ENCODE results near the gene SDF4.

The SDF4 gene

GRCh38 chr1:1191734-1192133 is 40.1 kb downstream of the SDF4 start:
- no peaks in the 10 kb centered on the region for H3K27me3 ChIP-seq (ENCODE audit: low read length)
- H4K20me1 ChIP-seq (ENCODE audit: low read depth, low read length), result no peaks in the 10 kb centered on the region
- H3F3A ChIP-seq (ENCODE audit: insufficient read depth), result no peaks in the 10 kb centered on the region
- TF ChIP-seq EZH2phosphoT487 (conservative IDR thresholded peaks at IDR 0.05; ENCODE audit: low read length) (no peak), CTCF (IDR thresholded peaks at IDR 0.05; ENCODE audit: insufficient read depth, low read length, poor library complexity, severe bottlenecking) (no peak)
- no peaks in the 10 kb centered on the region for H3K9me3 ChIP-seq (ENCODE audit: insufficient read depth, low read length)
- H3K4me3 ChIP-seq (ENCODE audit: insufficient read depth, low read length, poor library complexity, severe bottlenecking), result no peak overlapping the region
- no peak overlapping the region for H2AFZ ChIP-seq (ENCODE audit: low read depth, low read length, severe bottlenecking)
- no peak overlapping the region for H3K27ac ChIP-seq (ENCODE audit: low read depth, low read length)
- no peaks in the 10 kb centered on the region for H3K79me2 ChIP-seq (ENCODE audit: insufficient read depth, low read length)
- no peak overlapping the region for H3K9ac ChIP-seq (ENCODE audit: low read length)
- H3K36me3 ChIP-seq (ENCODE audit: low read length), result no peaks in the 10 kb centered on the region
- no peaks in the 10 kb centered on the region for H3K9me2 ChIP-seq (replicated peaks; ENCODE audit: insufficient read depth, low read length)
- no peak overlapping the region for H3K4me2 ChIP-seq (ENCODE audit: low read depth, low read length, poor library complexity, severe bottlenecking)

GRCh38 chr1:1189111-1189510 is 42.7 kb downstream of the SDF4 start:
- no peak overlapping the region for H2AFZ ChIP-seq (ENCODE audit: low read depth, low read length, severe bottlenecking)
- H4K20me1 ChIP-seq (ENCODE audit: low read depth, low read length), result no peaks in the 10 kb centered on the region
- TF ChIP-seq EZH2phosphoT487 (conservative IDR thresholded peaks at IDR 0.05; ENCODE audit: low read length) (no peak), CTCF (IDR thresholded peaks at IDR 0.05; ENCODE audit: insufficient read depth, low read length, poor library complexity, severe bottlenecking) (no peak)
- no peaks in the 10 kb centered on the region for H3F3A ChIP-seq (ENCODE audit: insufficient read depth)
- no peaks in the 10 kb centered on the region for H3K9me3 ChIP-seq (ENCODE audit: insufficient read depth, low read length)
- H3K4me2 ChIP-seq (ENCODE audit: low read depth, low read length, poor library complexity, severe bottlenecking), result no peak overlapping the region
- no peaks in the 10 kb centered on the region for H3K9me2 ChIP-seq (replicated peaks; ENCODE audit: insufficient read depth, low read length)
- no peak overlapping the region for H3K9ac ChIP-seq (ENCODE audit: low read length)
- H3K79me2 ChIP-seq (ENCODE audit: insufficient read depth, low read length), result no peaks in the 10 kb centered on the region
- H3K4me3 ChIP-seq (ENCODE audit: insufficient read depth, low read length, poor library complexity, severe bottlenecking), result no peak overlapping the region
- H3K36me3 ChIP-seq (ENCODE audit: low read length), result no peaks in the 10 kb centered on the region
- H3K27ac ChIP-seq (ENCODE audit: low read depth, low read length), result no peak overlapping the region
- H3K27me3 ChIP-seq (ENCODE audit: low read length), result no peaks in the 10 kb centered on the region

GRCh38 chr1:1187938-1188337 is 43.9 kb downstream of the SDF4 start:
- no peaks in the 10 kb centered on the region for H4K20me1 ChIP-seq (ENCODE audit: low read depth, low read length)
- H3K27ac ChIP-seq (ENCODE audit: low read depth, low read length), result no peak overlapping the region
- H3F3A ChIP-seq (ENCODE audit: insufficient read depth), result no peaks in the 10 kb centered on the region
- H3K27me3 ChIP-seq (ENCODE audit: low read length), result no peaks in the 10 kb centered on the region
- H2AFZ ChIP-seq (ENCODE audit: low read depth, low read length, severe bottlenecking), result no peak overlapping the region
- no peaks in the 10 kb centered on the region for H3K9me2 ChIP-seq (replicated peaks; ENCODE audit: insufficient read depth, low read length)
- H3K9ac ChIP-seq (ENCODE audit: low read length), result no peak overlapping the region
- no peaks in the 10 kb centered on the region for H3K36me3 ChIP-seq (ENCODE audit: low read length)
- no peaks in the 10 kb centered on the region for H3K79me2 ChIP-seq (ENCODE audit: insufficient read depth, low read length)
- H3K4me3 ChIP-seq (ENCODE audit: insufficient read depth, low read length, poor library complexity, severe bottlenecking), result no peak overlapping the region
- TF ChIP-seq EZH2phosphoT487 (conservative IDR thresholded peaks at IDR 0.05; ENCODE audit: low read length), result no peak
- no peak for TF ChIP-seq CTCF (IDR thresholded peaks at IDR 0.05; ENCODE audit: insufficient read depth, low read length, poor library complexity, severe bottlenecking)
- H3K4me2 ChIP-seq (ENCODE audit: low read depth, low read length, poor library complexity, severe bottlenecking), result no peak overlapping the region
- H3K9me3 ChIP-seq (ENCODE audit: insufficient read depth, low read length), result no peaks in the 10 kb centered on the region

All from SU-DHL-6 (cell line).